ENCODE data around the gene EIF3L. TPM values are rescaled to one million over a fixed set of nuclear protein-coding genes. Genes with fewer than 3 reads are reported as not detected.

The EIF3L gene
- total and polyA plus RNA-seq, 2 of the 8 experiments (the other 6 are each of a cell fraction or from before 2014, with no cell fraction given) = 639 to 886 TPM

DNA sequence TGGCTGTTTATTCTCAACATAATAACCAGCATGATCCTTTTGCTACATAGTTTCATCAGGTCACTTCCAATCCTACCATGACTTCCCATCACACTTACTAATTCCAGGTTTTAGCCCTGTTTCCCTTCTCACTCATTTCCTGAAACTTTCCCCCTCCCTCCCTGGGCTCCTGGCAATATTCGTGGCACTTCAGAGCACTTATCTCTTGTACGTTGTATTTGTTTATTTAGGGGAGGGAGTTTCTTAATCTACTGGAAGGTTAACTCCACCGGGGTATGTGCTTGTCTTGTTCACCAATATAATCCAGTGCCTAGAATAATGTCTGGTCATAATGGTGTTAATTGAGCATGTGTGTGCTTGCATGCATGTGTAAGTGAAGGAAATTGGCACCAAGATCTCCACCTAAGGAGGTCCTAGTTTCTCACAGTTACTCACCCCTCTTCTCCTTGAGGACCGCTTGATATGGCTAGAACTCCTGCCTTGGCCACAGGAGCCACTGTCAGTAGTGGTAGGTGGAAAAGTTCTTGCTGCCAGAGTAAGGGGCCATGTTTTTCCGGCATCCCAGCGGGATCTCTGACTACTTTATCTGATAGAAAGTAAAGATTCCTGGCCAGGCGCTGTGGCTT, 11.7 kb downstream of the EIF3L start:
- no peak overlapping the region for H4K8ac ChIP-seq (ENCODE audit: extremely low read depth, insufficient read depth, low read length)
- TF ChIP-seq SRF (IDR thresholded peaks at IDR 0.05; ENCODE audit: low read depth, low read length) = no peak
- no peak for TF ChIP-seq CTBP2 (IDR thresholded peaks at IDR 0.05; ENCODE audit: borderline replicate concordance, insufficient read depth, insufficient read length, low read length)
- TF ChIP-seq ZNF274 (IDR thresholded peaks at IDR 0.05; ENCODE audit: borderline replicate concordance, extremely low read depth, low read length) = no peak
- TF ChIP-seq TAF1 (IDR thresholded peaks at IDR 0.05; ENCODE audit: low read depth, low read length) = no peak
- no peak for TF ChIP-seq MAFK (IDR thresholded peaks at IDR 0.05; ENCODE audit: low read depth, low read length)
- TF ChIP-seq, protein P1, sequence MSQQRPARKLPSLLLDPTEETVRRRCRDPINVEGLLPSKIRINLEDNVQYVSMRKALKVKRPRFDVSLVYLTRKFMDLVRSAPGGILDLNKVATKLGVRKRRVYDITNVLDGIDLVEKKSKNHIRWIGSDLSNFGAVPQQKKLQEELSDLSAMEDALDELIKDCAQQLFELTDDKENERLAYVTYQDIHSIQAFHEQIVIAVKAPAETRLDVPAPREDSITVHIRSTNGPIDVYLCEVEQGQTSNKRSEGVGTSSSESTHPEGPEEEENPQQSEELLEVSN (IDR thresholded peaks at IDR 0.05) = no peak
- TF ChIP-seq KDM5A (IDR thresholded peaks at IDR 0.05; ENCODE audit: low read length) = no peak
- TF ChIP-seq, protein P2, sequence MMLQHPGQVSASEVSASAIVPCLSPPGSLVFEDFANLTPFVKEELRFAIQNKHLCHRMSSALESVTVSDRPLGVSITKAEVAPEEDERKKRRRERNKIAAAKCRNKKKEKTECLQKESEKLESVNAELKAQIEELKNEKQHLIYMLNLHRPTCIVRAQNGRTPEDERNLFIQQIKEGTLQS (IDR thresholded peaks at IDR 0.05; ENCODE audit: insufficient read depth, low read depth, low read length) = no peak
- no peak for TF ChIP-seq SIX5 (IDR thresholded peaks at IDR 0.05; ENCODE audit: low read depth, low read length)
- no peak for TF ChIP-seq BRCA1 (IDR thresholded peaks at IDR 0.05; ENCODE audit: low read depth, low read length)
- TF ChIP-seq SAP30 (IDR thresholded peaks at IDR 0.05; ENCODE audit: insufficient read depth, insufficient replicate concordance, low read length) = no peak
- no peak for TF ChIP-seq TAF7 (optimal IDR thresholded peaks at IDR 0.05; ENCODE audit: borderline replicate concordance, low read depth, low read length)
- H3K79me2 ChIP-seq (ENCODE audit: control insufficient read depth in 1 of 2, insufficient read depth in 2 of 2, low read length in 2 of 2) = peaks cover 0 to 10% of the 10 kb centered on the region in 2 experiments; a peak in 1 of 4 replicates
- H2BK15ac ChIP-seq (ENCODE audit: low read length) = no peak overlapping the region
- no peak overlapping the region for H3K18ac ChIP-seq (ENCODE audit: extremely low read depth, low read length)
- no peak overlapping the region for H3K56ac ChIP-seq (replicated peaks; ENCODE audit: insufficient read length, low read depth, low read length)
- no peaks in the 10 kb centered on the region for H3K4me1 ChIP-seq (replicated peaks in 1 of 4; ENCODE audit: control insufficient read depth in 3 of 4, insufficient read depth in 4 of 4, low read length in 3 of 4)
- no peak overlapping the region for H4K91ac ChIP-seq (replicated peaks; ENCODE audit: insufficient read length, low read length)
- no peak overlapping the region for H3K27ac ChIP-seq (ENCODE audit: low read depth, low read length)
- H2BK12ac ChIP-seq (ENCODE audit: low read depth, low read length) = no peak overlapping the region
- POLR2A ChIA-PET (ENCODE audit: partially characterized antibody) = interaction anchor here (1.0 to 8.8 kb wide), 8 partner anchors 7 to 66 kb away, joined by 3 to 86 read pairs (median 10); partner anchors contain the start of gene EIF3L
- H3K23me2 ChIP-seq (ENCODE audit: low read depth, low read length) = no peaks in the 10 kb centered on the region
- no peak overlapping the region for H3K23ac ChIP-seq (ENCODE audit: insufficient read length)
- H2BK5ac ChIP-seq (ENCODE audit: low read depth, low read length) = no peak overlapping the region
- peaks cover 43 to 92% (median 76%) of the 10 kb centered on the region in 4 experiments for H3K36me3 ChIP-seq (ENCODE audit: control insufficient read depth in 2 of 4, insufficient read depth in 4 of 4, low read length in 3 of 4)
- no peak for DNase-seq (ENCODE audit: low read depth in 1 of 2, low spot score in 2 of 2)
- H3K79me1 ChIP-seq (ENCODE audit: low read depth, low read length) = peaks cover 2% of the 10 kb centered on the region
- no peaks in the 10 kb centered on the region for H3K27me3 ChIP-seq (replicated peaks in 1 of 4; ENCODE audit: control insufficient read depth in 3 of 4, extremely low read depth in 1 of 4, insufficient read depth in 3 of 4, low read length in 3 of 4)
- no peaks in the 10 kb centered on the region for H3K9me3 ChIP-seq (ENCODE audit: insufficient read depth in 2 of 2, low read depth in 1 of 2, low read length in 1 of 2)
- no peak overlapping the region for H3K4ac ChIP-seq (replicated peaks; ENCODE audit: insufficient read length, low read depth, low read length)
- H2AFZ ChIP-seq (ENCODE audit: low read length) = no peak overlapping the region
- no peak overlapping the region for H3K9ac ChIP-seq (replicated peaks in 1 of 4; ENCODE audit: extremely low read depth in 1 of 4, low read depth in 3 of 4, low read length in 3 of 4)
- H3K14ac ChIP-seq (ENCODE audit: insufficient read length) = no peak overlapping the region
- no peak overlapping the region for H3K4me3 ChIP-seq (ENCODE audit: extremely low read depth in 1 of 4, insufficient read depth in 2 of 4, low read depth in 3 of 4, low read length in 4 of 4)
- peaks cover 4 to 8% of the 10 kb centered on the region in 2 experiments for H4K20me1 ChIP-seq (replicated peaks in 1 of 2; ENCODE audit: control insufficient read depth in 1 of 2, insufficient read depth in 2 of 2, low read length in 2 of 2)
- CTCF ChIA-PET (ENCODE audit: partially characterized antibody) = interaction anchor here (0.6 to 5.1 kb wide), 8 partner anchors 7 to 317 kb away, joined by 3 to 80 read pairs (median 6); partner anchors contain the start of gene GALR3
- no peak overlapping the region for H3K4me2 ChIP-seq (ENCODE audit: insufficient read depth in 1 of 2, low read depth in 2 of 2, low read length in 2 of 2)
- WGBS, 2 experiments (ENCODE audit: extremely low coverage in 1 of 2, insufficient coverage in 1 of 2, insufficient read length in 1 of 2, insufficient replicate concordance in 2 of 2, low coverage in 1 of 2, low lambda C conversion rate in 2 of 2, missing lambda C conversion rate in 1 of 2) = 93% methylated on average over 7 of the region's 7 CpGs; no CpG with 5 or more reads in 1 of the 2 experiments
- no peak for FAIRE-seq
- H2BK120ac ChIP-seq (replicated peaks; ENCODE audit: low read depth, low read length) = no peak overlapping the region
- H4K5ac ChIP-seq (ENCODE audit: insufficient read length, low read depth, low read length) = no peak overlapping the region
- H2AK5ac ChIP-seq (ENCODE audit: low read depth, low read length) = no peak overlapping the region
- H2BK20ac ChIP-seq (ENCODE audit: low read length) = no peak overlapping the region
